GM15510 (cell line): ENCODE results near the gene TMCC1.
A peak's percentile ranks its signal among the peaks of the same experiment; 100 is the strongest.

ENCODE experiments used
- POLR2A ChIP-seq: IDR thresholded peaks from 3 replicates; pipeline ENCODE4 v1.6.1; 2011; ENCODE audit warnings: borderline replicate concordance; ENCODE audit not compliant: insufficient read length; ENCODE audit errors: extremely low read depth

The TMCC1 gene

DNA sequence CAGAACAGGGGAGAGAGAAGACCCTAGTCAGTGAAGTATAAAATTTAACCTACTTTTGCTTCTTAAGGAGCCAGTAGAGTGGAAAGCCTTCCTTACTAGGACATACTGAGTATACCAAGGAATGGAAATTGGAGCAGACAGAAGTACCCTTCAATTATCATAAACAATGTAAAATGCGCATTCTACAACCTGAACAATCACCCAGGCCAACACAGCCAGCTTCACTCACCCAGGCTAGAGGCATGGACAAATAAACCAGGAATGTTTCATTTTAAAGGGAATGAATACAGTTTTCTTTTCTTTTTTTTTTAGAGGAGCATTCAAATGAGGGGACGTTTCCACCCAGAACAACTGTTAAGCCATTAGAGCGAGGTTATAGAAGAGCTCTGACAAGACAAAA is 245.1 kb downstream of the TMCC1 start:
- TF ChIP-seq POLR2A: no peak

DNA sequence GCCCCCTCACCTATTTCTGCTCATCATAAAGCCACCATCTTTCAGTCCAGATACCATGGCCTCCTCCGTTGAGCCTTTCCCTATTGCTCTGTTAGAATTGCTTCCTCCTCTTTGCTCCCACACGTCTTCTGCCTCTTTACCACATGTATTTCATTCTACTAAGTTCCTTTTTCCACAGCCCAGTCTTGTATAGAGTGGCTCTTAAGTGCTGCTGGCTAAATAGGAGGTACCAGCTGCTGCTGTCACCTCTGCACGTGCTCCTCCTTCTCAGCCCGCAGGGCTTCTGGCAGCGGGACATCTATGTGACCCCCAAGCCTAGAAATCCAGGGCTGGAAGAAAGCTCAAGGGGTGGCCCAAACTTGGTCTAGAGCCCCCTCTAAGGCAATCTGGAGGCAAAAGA is 248.2 kb downstream of the TMCC1 start:
- TF ChIP-seq POLR2A: no peak

DNA sequence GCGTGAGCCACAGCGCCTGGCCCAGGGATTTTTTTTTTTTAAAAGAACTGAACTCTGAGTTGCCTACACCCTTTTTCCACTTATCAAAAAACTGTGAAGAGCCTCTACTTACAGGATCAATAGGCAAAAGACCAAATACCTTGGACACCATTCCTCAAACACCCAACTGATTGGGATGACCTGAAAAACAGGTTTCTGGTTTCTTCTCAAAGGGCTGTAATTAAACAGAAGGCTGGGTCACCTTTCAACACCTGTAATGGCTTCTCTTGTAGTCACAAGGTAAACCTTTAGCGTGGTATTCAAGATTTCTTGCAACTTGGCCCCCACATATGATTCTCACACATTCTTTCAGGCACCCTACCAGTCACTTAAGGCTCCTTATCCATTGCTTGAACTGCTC is 248.7 kb downstream of the TMCC1 start:
- TF ChIP-seq POLR2A: no peak

DNA sequence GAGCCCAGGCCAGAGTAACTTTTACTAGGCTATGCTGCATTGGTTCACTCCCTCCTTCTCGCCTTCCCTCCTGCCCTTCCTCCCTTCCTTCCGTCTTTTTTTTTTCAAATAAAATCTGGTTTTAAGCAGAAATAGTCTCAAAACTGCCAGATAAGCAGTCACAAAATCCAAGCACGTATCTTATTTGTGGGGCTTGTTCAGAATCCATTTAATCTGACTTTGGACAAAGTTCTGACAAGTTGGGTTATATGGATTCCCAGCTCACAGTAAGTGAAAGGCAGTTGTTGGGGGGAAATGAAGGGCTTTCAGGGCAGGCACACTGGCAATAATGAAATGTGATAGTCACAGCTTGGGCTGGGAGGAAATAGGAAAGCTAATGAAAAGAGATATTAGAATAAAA is 255.0 kb downstream of the TMCC1 start:
- TF ChIP-seq POLR2A: no peak

DNA sequence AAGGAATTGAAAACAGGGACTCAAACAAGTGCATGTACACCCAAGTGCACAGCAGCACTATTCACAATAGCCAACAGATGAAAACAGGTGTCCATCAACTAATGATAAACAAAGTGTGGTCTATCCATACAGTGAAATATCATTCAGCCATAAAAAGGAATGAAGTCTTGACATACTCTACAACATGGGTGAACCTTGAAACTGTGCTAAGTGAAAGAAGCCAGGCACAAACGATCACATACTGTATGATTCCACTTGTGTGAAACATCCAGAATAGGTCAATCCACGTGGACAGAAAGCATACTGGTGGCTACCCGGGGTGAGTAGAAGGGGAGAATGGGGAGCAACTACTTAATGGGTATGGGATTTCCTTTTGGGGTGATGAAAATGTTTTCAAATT is 257.4 kb downstream of the TMCC1 start:
- TF ChIP-seq POLR2A: no peak

DNA sequence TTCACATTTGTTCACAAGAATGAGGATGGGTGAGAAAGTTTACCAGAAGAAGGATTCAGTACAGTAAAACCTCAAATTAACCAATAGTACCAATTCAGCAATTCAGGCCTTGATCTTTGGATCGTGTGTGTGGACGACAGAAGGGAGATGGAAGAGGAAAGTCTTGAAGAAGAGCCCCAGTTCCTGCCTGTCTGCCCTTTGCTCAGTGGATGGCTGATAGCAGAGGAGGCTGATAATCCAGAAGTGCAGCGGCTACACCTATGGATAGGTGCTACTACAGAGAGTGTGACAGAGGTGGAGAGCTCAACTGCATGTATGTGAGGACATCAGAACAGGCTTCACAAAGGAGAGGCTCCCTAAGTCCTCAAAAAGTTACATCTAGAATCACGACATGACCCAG is 257.9 kb downstream of the TMCC1 start:
- no peak for TF ChIP-seq POLR2A

DNA sequence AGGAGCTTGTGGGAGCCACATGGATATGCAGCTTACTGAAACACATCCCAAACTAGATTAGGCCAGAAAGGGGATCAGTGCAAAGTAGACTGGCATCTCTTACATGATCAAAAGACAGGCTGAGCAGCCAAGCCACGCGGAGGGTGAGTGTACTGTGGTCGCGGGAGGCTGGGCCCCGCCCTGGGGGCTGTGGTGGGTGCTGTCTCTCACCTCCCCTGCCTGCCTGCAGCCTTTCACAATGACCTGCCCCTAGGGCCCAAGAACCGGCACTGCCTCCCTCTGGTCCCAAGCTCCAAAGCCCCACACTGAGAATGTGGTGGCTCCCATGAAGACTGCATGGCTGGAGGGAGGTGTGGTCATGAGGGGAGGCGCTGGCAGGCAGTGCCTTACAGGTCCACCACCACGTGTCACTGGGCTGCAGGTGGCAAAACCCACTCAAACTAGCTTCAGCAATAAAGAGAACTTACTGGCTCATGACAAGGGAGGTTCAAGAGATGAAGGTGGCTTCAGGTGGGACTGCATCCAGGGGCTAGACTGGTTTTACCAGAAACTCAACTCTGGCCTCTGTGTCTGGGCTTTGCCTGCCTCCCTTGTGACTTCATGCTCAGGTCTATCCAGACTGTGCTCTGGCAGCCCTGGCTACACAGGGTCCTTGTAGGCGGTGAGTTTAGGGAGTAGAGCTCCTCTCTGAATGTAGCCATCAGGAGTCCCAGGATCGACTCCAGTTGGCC is 259.6 kb downstream of the TMCC1 start:
- no peak for TF ChIP-seq POLR2A

DNA sequence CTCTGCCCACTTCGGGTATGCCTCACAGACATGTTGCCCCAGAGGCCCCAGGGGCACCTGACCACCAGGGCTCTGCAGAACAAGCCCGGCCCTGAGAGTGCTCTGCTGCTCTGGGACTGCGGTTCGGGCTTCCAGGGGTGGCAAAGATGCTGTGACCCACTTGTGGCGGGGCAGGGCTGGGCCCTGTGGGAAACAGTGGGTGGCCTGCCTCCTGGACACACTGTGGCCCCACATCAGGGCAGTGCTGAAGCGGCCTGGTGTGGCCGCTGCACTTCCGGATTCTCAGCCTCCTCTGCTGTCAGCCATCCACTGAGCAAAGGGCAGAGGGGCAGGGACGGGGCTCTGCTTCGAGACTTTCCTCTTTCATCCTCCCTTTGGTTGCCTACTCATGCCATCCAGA is 260.5 kb downstream of the TMCC1 start:
- no peak for TF ChIP-seq POLR2A

DNA sequence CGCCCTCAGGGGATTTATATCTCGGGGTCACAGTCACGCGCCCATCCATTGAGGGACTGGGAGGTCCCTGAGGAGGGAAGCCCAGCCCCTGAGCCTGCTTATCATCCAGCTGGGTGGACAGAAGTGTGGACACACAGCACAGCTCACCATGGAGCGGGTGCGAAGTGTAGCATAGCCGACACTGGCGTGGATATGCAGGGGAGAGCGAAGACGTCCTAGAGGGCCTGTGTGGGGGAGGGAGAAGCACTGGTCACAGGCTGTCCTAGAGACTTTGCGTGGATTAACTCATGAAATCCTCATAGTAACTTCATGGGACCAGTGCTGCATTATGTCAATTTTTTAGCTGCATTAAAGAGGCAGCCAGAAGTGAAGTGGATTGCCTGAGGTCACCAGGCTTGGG is 261.0 kb downstream of the TMCC1 start:
- TF ChIP-seq POLR2A: no peak

DNA sequence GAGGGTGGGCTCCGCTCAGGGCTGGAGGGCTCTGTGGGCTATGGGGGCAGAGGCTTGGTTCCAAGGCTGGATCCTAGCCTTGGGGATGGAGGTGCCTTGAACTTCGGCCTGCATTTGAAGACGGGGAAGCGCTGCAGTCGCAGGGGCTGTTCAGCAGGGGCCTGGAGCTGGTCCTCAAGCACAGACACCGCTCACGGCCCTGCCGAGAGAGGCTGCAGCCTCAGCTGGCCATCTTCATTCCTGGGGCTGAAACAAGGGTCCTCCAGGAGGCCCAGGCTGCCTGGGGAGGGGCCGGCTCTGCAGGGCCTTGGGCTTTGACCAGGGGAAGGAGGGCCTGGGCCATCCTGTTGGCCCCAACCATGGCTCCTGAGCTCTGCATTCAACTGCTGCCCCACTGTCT is 261.5 kb downstream of the TMCC1 start:
- no peak for TF ChIP-seq POLR2A

DNA sequence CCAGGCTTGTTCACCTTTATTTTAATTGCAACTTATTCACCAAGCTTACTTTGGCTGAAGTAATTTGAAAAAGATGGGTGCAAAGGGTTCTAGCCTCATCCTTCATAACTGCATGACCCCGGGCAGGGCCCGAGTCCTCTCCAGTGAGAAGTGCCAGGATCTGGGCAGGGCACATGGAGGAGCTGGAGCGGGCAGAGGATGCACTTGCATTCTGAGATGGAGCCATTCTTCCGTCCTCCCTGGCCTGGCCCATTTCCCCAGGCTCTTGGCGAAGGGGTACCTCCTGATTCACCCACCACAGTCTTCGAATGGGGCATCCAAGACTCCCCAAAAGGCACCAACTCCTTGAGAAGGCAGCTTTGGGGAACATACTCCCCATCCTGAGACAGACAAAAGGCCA is 264.5 kb downstream of the TMCC1 start:
- TF ChIP-seq POLR2A: no peak

DNA sequence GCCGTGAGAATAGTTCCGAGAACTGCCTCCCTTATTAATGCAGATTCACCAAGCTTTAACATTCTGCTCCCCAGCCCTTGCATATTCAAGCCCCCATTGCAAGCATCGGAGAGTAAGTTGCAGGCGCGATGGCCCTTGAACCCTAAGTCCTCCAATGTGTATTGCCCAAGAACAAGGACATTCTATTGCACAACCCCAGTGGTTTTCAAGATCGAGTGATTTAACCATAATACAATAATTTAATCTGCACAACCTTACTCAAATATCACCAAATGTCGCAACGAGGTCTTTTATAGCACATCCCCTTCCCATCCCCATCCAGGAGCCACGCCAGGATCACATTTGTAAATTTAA is 265.4 kb downstream of the TMCC1 start:
- TF ChIP-seq POLR2A: no peak

DNA sequence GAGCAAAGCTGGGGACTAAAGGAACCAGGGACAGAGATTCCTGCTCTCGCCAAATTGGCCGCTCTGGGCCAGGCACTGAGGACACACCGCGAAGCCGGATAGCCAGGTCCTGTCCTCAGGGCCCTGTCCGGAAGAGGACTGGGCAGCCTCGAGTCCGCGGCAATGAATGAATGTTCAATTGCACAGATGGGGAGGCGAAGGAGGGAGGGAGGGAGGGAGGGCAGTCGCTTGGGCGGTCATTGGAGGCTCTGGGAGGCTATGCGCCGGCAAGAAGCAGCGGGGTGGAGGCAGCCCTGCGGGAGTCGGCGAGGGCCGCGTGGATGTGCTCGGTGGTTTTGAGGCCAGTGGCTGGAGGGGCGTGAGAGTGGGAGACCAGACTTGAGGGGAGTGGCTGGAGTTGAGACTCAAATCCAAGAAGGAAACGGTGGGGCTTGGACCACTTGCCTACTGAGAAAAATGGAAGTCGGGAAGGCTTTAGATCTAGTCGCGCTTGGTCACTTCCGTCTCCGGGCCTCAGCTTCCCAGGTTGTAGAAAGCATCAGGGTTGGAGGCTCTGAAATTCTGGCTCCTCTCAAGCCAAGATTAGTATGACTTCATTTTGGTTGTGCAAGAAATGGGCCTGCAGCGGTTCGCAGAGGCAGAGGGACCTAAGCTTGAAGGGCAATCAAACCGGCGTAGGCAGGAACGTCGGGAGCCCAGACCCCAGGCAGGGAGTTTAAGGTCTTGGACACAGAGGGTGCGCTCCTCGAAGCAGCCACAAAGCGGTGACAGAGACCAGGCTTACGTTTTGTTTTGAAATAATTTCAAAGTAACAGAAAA is 266.0 kb downstream of the TMCC1 start:
- TF ChIP-seq POLR2A: no peak

DNA sequence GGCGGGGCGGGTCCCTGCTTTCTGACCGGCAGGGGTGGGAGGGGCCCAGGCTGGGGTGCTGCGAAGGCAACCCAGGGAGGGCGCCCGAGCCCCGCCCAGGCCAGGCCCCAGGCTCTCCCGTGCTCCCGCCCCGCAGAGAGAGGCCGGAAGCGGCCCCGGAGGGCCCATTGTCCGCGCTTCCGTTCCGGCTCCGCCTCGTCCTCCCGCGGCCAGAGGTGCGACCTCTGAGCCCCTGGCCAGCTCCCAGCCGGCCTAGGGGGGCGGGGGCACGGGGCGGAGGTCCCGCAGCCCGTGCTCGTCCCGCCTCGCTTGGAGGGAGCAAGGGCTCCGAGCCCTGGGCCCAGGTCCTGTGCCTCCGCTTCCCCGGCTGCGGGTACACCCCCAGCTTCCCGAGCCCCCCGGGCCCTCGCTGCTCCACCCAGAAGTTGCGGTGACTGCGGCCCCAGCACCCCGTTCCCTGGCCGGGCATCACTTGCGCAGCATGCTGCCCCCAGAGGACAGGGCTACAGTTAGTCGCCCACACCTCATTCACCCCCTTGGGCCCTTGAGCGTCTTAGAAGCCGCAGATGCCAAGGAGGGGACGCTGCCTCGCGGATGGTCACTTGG is 266.7 kb downstream of the TMCC1 start:
- peak; percentile 82 for TF ChIP-seq POLR2A

DNA sequence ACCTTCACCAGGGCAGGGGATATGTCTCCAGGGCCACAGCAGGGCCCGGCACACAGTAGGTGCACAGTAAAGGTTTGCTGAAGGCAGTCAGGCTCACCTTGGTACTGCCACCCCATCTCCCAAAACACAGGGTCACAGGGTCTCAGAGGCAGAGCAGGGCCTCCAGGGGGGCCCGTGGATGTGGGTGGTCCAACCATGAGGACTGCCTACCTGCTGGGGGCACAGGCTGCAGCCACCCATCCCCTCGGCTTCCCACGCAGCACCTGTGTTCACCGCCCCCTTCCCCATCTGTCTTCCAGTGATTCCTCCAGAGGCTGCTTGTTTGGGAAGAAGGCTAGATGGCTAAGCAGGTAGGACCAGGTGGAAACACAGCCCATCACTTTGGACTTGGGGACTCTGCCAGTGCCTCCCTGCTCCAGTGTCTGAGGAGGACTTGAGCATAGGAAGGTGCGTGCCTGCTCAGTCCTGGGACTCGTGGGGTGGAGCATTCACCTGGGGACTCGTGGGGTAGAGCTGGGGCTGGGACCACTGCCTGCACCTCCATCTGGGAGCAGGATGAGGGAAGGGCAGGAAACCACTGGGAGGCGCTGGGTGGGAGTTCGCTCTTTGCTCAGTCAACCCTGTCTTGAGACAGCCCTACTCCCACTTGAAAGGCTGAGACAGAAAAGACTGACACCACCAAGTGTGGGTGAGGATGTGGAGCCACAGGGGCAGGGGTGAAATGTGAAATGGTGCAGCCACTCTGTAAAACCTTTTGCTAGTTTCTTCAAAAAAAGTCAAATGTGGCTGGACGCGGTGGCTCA is 268.2 kb downstream of the TMCC1 start:
- no peak for TF ChIP-seq POLR2A

DNA sequence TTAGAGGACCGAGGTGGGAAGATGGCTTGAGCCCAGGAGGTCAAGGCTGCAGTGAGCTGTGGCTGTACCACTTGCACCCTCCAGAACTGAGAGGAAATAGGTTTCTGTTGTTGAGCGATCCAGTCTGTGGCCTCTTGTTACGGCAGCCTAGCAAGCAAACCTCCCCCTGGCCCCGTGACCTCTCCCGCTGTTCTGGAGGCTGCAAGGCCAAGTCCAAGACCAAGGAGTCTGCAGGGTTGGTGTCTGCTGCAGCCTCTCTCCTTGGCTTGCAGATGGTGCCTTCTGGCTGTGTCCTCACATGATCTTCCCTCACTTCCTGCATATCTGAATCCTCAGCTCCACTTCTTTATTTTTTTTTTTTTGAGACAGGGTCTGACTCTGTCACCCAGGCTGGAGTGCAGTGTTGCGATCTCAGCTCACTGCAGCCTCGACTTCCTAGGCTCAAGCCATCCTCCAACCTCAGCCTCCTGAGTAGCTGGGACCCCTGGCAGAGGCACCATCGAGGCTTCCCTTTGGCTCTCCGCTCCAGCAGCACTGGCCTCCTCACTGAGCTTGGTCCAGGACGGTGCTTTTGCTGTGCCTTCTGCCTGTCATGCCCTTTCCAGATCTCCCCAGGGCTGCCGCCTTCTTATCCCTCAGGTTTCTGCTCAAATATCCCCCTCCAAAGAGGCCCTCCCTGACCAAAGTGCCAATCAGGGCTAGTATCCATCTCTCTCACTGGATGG is 269.0 kb downstream of the TMCC1 start:
- no peak for TF ChIP-seq POLR2A
